ENCODE results near the gene UQCR11.

UQCR11 gene

DNA sequence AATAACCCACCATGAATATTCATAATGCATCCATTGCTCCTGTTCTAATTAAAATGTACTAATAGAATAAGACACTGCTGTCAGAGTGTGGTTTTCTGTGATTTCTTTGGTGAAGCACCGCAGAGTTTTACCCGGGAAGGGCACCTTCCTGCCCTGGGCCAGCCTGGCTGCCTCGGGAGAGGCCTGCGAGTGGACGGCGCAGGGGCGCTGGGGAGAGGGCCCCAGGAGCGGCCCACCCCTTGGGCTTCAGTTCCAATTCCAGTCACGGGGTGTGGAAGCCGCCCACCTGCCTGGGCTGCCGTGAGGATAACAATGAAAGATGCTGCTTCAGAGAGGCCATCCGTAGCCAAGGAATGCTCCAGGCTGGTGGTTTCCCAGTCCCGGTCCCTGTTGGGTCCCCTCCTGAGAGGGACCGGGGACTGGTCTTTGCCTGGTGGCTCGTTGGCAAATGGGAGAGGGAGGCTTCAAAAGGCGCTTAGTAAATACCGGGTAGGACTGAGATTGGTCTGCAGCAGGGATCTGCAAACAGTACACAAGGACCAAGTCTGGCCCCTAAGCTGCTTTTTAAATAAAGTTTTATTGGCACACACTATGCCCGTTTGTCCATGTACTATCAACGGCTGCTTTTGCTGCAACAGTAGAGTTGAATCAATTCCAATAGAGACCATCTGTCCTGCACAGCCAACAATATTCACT lies 29.1 kb upstream of the UQCR11 start:
- no peak for DNase-seq

DNA sequence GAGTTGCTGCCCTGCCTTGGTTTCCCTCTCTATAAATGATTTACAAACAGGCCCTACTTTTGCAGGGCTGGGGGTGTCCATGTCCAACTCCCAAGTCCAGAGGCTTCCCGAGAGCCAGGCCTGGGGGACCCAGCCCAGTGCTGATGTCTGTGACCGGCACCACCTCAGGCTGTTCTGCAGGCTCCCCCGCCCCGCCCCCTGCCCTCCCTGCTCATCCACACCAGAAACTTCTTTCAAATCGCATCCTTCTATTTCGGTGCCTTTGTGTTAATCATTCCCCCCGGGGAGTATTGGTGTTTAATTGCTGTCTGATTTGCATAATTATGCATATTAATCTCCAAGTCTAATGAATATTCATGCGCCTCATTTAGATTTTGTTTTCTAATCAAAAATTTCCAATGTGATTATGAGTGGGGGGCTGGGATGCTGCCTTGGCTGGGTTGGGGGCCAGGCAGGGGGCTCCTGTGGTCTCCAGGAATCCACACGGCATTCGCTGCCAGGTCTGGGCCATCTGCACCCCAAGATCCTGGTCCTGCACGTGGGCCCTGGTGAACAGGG lies 28.1 kb upstream of the UQCR11 start:
- no peak for DNase-seq

DNA sequence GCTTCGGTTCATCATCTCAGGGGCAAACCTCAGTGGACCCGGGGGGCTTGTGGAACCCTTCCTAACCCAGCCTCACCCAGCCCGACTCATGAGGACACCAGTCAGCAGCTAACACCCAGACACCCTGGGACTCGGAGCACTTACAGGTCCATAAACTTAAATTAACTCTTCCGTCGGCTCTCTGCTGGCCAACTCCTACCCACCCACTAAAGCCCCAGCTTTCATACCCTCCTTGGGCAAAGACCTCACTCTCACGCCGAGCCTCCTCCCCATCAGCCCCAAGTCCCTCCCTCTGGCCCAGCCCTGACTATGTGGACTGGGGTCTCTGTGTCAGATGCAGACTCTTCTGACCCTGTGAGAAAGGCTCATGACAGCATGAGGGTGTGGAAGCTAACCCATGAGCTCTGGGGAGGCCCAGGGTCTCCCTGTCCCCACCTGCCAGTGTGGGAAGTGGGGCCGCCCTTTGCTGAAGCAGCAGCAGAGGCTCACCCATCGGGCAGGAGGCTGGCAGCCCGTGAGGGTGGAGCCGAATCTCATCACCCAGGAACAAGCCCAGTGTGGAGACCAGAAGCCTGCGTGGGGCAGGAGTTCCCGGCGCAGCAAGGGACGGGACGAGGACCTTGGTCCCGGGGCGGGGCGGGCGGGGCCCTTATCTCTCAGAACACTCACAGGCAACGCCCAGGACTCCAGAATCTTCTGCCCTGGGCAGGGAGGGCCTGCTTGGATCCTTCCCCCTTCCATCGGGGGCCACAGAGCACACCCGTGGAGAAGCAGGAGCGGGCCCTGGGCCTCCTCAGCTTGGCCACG lies 27.4 kb upstream of the UQCR11 start:
- no peak for DNase-seq

DNA sequence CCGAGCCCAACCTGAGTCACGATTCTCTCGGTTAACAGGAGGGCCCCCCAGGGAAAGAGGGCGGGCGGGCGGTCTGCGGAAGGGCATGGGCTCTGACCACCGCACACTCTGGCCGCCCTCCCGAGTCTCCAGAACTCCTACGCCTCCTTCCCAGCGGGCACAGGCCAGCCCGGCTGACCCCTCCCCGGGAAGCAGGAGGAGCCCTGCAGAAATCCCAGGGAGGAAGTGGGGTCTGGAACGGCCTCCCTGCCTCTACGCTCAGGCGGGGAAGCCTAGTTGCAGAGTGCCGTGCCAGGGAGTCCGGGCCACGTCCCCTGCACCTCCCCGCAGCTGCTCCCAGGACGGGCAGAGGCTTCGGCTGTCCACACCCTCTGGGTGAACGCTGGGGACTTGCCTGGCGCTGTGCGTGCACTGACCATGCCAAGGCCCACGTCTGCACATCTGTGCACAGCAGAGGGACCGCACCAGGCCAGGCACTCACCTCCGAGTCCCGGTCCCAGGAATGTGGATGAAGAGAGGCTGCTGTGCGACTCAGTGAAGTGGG lies 26.4 kb upstream of the UQCR11 start:
- DNase-seq = no peak

DNA sequence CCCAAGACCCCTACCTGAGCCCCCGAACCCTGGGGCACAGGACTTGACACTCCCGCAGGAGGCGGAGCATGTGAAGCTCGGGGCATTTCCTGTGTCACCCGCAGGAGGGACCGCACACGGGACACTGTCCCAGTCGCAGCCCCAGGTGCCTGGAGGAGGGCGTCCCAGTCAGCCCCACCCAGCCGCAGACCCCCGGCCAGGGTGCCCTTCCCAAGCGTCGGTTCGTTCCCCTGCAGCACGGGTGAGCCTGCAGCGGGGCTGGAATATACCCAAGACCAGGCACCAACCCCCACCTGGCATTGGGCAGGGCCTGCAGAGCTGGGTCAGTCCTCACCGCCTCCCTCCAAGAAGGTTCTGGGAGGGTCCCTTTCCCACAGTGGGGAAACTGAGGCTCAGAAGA lies 25.5 kb upstream of the UQCR11 start:
- DNase-seq = no peak

DNA sequence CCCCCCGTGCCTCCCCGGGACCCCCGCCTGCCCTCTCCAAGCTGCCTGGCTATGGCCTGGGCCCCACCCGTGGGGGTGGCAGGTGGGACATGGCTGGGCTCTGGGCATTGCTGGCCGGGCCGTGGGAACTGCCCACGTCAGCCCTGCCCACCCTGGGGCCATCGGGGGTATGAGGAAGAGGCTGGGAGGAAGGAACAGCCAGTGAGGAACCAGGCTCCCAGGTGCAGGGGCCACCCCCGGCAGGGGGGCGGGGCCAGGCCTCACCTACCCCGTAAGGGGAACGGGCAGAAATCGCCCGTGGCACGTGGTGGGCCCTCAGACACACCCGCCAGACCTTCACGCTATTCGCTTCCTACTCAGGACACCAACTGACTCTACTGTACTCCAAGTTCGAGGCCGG lies 24.8 kb upstream of the UQCR11 start:
- no peak for DNase-seq

DNA sequence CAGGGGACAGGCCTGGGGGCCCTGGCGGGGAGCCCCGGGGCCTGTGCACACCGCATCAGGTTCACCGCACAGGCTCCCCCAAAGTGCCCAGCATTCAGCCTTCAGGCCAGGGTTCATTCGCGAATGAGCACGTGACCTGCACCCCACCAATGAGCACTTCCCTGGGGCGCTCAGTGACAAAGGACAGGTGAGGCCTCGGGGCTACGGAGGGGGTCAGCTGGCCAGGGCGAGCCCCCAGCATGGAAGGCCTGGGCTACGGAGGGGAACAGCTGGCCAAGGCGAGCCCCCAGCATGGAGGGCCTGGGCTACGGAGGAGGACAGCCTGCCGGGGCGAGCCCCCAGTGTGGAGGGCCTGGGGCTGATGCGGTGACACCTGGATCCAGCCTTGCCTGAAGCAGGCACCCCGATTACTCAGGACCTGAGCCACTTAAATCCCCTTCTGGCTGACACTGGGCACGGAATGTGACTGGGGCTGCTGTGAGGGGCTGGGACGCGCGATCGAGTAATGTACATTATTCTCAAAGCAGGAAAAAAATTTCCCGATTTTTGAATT lies 24.1 kb upstream of the UQCR11 start:
- no peak for DNase-seq

DNA sequence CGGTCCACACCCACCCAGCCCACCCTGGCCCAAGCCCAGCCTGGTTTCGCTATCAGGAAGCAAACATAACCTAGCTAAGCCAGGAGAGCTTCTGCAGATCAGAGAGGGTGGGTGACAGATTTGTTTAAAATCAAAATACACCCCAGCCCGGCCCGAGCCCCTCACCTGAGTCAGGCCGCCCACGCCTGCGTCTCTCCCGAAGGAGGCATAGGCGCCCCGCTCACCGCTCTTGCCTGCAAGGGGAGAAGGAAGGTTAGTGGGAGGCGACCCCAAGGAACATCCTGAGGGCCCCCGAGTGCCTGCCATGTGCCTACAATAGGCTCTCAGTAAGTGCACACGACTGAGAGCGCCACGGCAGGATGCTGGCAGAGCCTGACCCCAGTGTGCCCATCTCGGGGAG lies 21.9 kb upstream of the UQCR11 start:
- no peak for DNase-seq

DNA sequence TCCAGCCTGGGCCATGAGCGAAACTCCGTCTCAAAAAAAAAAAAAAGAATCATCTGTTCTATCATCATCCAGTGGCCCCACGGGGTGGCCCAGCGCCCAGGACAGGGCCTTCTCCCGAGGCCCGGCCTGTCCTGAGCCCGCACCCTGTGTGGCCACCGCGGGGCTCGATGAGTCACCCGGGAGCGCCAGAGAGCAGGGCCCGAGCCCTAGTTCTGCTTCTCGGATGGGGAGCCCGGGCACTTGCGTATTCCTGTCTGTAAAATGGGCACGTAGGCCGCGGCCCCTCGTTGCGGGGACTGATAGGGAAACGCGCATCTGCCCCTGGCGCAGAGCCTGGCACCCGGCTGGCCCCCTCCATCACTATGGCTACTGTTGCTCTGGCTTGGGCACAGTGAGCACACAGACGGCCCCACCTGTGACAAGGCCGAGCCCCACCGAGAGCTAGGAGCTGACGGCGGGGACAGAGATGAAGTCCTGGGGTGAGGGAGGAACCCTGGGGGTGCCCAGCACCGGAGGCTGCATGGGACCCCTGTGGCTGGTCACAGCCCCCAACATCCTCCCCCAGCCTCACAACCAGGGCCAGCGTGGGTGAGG lies 21.3 kb upstream of the UQCR11 start:
- no peak for DNase-seq

DNA sequence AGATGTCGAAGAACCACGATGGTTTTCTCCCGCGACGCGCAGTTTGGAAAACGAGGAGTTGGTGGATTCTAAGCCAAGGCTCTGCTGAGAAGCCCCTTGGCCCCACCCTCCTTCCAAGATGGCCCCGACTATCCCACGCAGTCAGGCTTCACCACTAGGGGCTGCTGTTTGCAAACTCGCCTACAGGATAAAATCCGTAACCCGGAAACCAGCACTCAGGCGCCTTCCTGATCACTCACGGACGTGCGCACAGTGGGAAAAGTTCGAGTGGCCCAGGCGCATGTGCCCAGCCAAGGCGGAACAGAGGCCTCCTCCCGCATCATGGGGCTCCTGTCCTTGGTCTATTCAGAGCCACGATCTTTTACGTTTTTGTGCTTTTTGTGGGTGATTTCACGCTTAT lies 19.2 kb upstream of the UQCR11 start:
- DNase-seq = peak; percentile 13

DNA sequence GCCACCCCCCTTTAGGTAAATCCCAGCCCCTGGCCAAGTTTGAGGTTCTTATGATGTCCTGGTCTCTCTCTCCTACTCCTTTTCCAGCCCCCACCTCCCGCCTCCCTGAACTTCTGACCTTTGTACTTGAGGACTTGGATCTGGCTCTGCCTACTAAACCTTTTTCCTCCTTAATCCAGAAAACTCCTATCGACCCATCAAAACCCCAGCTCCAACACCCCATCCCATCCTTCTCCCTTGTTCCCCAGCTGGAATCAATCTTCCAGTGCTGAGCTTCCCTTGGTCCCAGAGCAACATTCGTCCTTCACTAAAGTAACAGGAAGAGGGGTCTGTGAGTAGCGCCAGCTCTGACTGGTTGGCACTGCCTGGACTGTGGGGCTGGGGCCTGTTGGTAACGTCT lies 17.3 kb upstream of the UQCR11 start:
- no peak for DNase-seq

DNA sequence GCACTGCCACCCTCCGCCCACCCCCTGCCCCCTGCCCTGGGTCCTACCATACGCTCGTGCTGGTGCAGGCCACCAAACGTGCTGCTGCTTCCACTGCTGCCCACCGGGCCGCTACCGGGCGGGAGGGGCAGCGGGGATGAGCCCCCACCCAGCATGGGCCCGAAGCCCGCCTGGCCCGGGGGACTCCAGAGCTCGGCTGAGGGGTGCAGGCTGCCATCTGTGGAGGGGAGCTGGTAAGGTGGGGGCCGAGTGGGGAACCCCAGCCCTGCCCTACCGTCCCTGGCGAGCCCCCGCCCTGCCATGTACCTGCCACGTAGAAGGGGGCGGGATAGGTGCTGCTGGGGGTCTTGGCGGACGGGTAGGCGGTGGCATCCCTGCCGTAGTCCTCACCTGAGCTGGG lies 16.7 kb upstream of the UQCR11 start:
- no peak for DNase-seq

DNA sequence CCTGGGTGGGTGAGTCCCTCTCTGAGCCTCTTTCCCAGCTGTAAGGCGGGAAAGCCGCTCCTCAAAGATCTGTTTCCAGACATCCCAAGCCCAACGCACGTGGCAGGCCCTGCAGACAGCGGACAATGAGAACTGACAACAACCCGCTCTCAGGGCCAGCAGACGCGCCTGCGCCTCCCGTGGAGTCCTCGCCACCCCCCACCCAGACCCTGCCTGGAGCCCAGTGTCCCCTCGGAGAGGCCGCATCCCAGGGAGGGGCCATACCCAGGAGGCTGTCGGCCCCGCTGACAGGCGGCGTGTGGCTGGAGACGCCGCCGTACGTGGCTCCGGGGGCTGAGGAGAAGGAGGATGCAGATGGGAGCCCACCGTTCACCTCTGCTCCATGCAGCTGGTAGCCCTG lies 16.3 kb upstream of the UQCR11 start:
- no peak for DNase-seq

DNA sequence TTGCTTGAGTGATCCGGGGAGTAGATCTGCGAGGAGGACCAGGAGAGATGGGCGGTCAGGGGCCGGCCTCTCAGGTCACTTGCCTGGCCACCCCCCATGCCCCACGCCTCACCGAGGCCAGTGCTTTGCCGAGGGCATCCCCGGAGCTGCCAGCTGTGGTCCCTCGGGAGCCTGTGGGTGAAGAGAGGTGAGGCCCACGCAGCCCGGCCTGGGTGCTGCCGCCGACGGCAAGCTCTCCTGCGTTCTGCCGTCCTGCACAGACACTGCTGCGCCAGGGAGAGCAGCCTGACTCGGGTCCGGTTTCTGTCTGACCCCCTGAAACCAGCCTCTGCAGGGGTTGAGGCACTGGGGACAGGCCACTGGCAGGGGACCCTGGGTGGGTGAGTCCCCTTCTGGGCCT lies 15.8 kb upstream of the UQCR11 start:
- no peak for DNase-seq

DNA sequence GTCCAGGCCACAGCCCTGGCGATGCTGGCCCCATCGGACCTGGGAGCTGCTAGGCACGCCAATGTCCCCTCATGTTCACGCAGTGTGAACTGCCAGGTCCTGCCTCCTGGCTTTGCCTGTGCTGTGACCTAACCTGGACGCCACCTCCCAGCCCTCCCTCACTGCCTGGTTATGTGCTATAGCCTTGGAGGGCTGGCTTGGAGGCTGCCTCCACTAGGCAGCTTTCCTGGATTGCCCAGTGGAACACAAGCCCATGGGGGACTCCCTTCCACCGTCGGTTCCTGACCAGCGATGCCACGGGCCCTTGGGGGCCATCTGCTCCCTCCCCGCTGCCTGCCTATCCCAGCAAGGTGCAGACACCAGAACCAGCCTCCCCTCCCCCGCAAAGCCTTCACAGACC lies 15.2 kb upstream of the UQCR11 start:
- no peak for DNase-seq

DNA sequence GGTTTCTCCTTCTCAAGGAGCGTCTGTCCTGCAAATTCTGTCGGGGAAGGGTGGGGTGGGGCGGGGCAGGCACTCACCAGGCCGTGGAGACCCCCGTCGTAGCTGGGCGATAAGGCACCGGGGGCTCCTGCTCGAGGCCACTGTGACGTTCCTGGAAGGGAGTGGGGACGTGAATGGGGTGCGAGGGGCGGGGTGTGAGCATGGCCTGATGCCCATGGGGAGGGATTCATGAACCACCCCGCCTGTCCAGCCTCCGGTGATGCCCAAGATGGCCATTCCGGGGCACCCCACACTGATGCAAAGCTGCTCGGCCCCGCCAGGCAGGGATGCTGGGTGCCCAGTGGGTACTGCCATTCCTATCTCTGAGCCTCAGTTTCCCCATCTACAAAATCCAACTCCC lies 14.4 kb upstream of the UQCR11 start:
- no peak for DNase-seq

DNA sequence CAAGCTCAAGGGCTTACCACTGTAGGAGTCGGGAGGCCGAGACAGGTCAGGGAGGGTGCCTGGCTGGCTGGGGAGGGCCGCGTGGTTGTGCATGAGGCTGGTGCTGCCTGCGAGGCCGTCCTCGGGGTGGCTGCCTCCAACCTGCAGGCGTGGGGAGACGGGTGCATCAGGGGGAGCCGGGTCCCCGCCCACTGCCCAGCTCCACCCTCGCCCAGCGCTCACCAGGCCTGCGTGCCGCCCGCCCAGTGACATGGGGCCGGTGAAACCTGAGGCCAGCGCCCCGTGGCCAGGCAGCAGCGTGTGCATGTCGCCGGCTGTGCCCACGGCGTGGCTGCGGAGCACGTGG lies 13.8 kb upstream of the UQCR11 start:
- DNase-seq = no peak

DNA sequence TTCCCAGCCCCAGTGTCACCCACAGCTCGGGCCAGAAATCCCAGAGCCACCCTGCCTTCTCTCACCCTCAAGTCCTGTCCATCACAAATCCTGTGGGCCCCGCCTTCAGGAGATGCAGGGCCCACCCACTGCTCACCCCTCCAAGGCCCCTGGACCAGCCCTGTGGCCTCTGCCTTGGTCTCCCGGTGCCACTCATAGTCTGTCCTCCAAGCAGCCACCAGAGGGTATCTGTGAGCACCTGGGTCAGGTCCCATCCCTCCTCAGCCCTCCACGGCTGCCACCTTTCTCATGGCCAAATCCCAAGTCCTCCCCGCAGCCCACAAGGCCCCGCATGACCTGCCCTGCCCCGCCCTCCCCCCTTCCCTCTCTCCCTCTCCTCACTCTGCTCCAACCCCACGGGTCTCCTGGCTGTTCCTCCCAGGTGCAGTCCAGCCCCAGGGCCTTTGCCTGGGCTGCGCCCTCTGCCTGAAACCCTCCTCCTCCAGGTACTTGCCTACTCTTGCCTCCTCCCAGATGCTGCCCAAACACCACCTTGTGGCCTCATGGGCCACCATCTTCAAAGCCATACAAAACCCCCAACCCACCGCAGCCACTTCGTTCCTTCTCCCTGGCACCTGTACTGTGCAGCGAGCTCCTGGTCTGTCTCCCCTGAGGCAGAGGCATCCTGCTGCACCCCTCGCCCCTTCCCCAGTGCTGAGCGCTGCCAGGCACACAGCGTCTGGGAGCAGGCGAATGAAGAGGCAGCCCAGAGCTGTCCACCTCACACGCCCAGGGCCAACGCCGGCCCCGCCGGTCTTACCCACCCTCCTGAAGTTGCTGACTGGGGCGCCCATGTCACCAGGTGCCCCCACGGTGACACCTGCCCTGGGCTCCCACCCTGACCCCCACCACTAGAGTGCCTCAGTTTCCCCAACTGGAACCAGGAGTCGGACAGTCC lies 13.2 kb upstream of the UQCR11 start:
- DNase-seq = no peak

DNA sequence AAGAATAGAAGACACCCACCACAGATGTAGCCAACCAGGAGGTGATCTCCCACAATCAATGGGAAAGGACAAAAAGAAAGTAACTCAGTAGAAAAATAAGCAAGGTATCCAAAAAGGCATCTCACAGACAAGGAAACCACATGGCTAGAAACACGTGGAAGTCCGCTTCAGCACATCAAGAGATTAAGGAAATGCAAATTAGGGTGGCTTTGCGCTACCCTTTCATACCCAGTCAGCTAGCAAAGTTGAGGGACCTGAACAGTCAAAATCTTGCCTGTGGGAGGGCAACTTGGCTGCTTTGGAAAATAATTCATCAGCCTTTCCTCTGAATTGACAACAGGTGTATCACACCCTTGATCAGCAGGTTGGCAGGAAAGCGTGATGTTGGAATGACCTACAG lies 11.6 kb upstream of the UQCR11 start:
- no peak for DNase-seq

DNA sequence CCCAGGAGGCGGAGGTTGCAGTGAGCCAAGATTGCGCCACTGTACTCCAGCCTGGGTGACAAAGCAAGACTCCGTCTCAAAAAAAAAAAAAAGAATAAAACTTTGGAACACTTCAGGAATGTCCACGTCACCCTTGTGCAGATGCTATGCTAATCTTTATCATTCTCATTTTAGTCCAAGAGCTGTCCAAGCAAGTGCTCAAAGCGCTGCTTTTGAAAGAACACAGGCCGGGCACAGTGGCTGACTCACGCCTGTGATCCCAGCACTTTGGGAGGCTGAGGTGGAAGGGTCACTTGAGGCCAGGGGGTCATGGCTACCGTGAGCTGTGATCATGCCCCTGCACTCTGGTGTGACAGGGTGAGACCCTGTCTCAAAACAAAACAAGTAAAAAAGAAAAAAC lies 11.1 kb upstream of the UQCR11 start:
- DNase-seq = peak; percentile 16

DNA sequence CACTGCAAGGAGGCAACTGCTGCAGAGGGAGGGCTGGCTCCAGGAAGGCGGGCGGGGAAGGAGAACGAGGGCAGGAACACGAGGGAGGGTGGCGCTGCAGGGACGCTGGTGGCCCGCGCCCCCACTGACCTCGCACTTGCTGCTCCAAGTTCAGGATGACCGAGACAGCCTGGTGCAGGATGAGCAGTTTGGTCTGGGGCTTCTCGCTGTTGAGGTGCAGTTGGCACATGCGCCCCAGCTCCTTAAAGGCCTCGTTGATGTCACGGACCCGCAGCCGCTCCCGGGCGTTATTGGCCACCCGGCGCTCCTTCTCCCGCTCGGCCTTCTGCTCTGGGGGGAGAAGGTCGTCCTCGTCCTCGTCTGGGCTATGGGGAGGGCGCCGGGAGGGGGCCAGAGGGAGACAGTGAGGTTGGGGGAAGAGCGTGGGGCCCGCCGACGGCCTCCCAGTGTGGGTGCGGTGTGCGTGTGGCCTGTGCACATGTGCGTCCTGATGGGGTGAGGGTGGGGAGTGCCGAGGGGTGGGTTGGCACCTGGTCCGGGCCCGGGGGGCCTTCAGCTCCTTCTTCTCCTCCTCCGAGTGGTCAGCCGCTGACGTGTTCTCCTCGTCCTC lies 10.0 kb upstream of the UQCR11 start:
- no peak for DNase-seq
